ENCODE measurements around the gene GSC2. TPM values are rescaled to one million over a fixed set of nuclear protein-coding genes. Genes with fewer than 3 reads are reported as not detected.

The GSC2 gene
- total and polyA plus RNA-seq, 9 donors = not detected

DNA sequence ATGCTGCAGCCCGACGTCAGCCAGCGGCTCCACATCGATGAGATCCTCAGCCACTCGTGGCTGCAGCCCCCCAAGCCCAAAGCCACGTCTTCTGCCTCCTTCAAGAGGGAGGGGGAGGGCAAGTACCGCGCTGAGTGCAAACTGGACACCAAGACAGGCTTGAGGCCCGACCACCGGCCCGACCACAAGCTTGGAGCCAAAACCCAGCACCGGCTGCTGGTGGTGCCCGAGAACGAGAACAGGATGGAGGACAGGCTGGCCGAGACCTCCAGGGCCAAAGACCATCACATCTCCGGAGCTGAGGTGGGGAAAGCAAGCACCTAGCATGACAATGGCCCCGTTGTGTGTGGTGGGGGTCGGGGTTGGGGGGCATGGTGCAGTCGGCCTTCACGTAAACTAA, 17.9 kb downstream of the GSC2 start:
- DNase-seq = no peak
- H3K9me3 ChIP-seq (replicated peaks; ENCODE audit: control insufficient read depth, low read depth, low read length) = no peaks in the 10 kb centered on the region
- no peaks in the 10 kb centered on the region for H3K27me3 ChIP-seq (ENCODE audit: control insufficient read depth, insufficient read depth, low read length)
- 95% methylated on average over 18 of the region's 20 CpGs for WGBS (ENCODE audit: insufficient coverage)
- H3K4me1 ChIP-seq (ENCODE audit: control insufficient read depth, insufficient read depth, low read length) = no peaks in the 10 kb centered on the region
- H3K36me3 ChIP-seq (ENCODE audit: control insufficient read depth, insufficient read depth, low read length) = peaks cover 38% of the 10 kb centered on the region
- H3K4me3 ChIP-seq (ENCODE audit: low read length) = no peak overlapping the region
- no peak overlapping the region for H3K27ac ChIP-seq (ENCODE audit: low read length)

DNA sequence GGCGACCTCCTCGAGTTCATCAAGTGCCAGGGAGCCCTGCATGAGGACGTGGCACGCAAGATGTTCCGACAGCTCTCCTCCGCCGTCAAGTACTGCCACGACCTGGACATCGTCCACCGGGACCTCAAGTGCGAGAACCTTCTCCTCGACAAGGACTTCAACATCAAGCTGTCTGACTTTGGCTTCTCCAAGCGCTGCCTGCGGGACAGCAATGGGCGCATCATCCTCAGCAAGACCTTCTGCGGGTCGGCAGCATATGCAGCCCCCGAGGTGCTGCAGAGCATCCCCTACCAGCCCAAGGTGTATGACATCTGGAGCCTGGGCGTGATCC, 18.4 kb downstream of the GSC2 start:
- Histone ChIP-seq H3K36me3 (ENCODE audit: control insufficient read depth, insufficient read depth, low read length) (peaks cover 33% of the 10 kb centered on the region), H3K27ac (ENCODE audit: low read length) (no peak overlapping the region), H3K4me3 (ENCODE audit: low read length) (no peak overlapping the region), H3K9me3 (replicated peaks; ENCODE audit: control insufficient read depth, low read depth, low read length) (no peaks in the 10 kb centered on the region), H3K27me3 (ENCODE audit: control insufficient read depth, insufficient read depth, low read length) (no peaks in the 10 kb centered on the region), H3K4me1 (ENCODE audit: control insufficient read depth, insufficient read depth, low read length) (no peaks in the 10 kb centered on the region)
- WGBS (ENCODE audit: insufficient coverage) = 95% methylated on average over 19 of the region's 19 CpGs
- DNase-seq = no peak

DNA sequence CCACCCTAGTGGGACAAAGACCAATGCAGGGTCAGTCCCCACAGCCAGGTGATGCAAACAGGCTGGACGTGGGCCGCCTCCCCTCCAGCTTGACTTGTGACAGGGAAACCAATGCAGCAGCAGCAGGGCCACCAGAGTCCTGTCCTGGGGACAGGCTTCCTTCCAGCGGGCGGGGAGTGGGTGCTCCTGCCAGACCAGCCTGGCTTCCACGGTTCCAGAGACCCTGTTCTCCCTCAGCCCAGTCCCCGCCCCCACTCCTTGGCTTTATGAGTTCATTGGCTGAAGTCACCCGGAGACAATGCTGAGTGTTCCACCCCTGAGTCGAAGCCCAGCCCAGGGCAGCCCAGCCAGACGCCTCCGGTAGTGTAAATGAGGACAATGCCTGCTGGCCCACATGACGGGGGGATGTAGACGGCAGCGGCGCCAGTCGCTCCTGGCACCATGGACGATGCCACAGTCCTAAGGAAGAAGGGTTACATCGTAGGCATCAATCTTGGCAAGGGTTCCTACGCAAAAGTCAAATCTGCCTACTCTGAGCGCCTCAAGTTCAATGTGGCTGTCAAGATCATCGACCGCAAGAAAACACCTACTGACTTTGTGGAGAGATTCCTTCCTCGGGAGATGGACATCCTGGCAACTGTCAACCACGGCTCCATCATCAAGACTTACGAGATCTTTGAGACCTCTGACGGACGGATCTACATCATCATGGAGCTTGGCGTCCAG, 19.0 kb downstream of the GSC2 start, which contains the start of gene TSSK2:
Gene TSSK2 (plus strand): TSS at position 350 of the 726 bp plus-strand sequence. CDS start 92 bp downstream, at position 442.
- no peaks in the 10 kb centered on the region for H3K9me3 ChIP-seq (replicated peaks; ENCODE audit: control insufficient read depth, low read depth, low read length)
- H3K27me3 ChIP-seq (ENCODE audit: control insufficient read depth, insufficient read depth, low read length) = no peaks in the 10 kb centered on the region
- DNase-seq = no peak
- WGBS (ENCODE audit: insufficient coverage) = 89% methylated on average over 23 of the region's 27 CpGs
- no peaks in the 10 kb centered on the region for H3K4me1 ChIP-seq (ENCODE audit: control insufficient read depth, insufficient read depth, low read length)
- H3K4me3 ChIP-seq (ENCODE audit: low read length) = no peak within 1 kb of the TSS
- H3K27ac ChIP-seq (ENCODE audit: low read length) = no peak within 1 kb of the TSS
- H3K36me3 ChIP-seq (ENCODE audit: control insufficient read depth, insufficient read depth, low read length) = peaks cover 28% of the 10 kb centered on the region

DNA sequence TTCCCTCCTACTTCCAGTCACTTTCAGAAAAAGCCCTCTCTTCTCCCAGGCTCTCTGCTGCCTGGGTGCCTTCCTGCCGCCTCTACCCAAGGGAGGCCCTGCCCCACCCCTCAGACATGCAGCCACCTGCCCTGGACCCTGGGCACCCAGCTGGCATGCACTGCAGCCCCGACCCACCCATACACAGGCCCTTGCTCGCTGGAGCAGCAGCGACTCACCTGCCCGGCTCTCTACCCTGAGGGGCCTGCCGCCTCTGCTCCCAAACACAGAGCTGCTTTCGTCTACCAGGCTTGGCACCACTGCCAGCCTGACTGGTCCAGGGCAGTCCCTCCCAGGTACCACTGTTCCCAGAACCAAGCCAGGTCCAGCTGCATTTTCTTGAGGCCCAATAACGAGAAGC, 20.2 kb downstream of the GSC2 start:
- Histone ChIP-seq H3K27me3 (ENCODE audit: control insufficient read depth, insufficient read depth, low read length) (no peaks in the 10 kb centered on the region), H3K9me3 (replicated peaks; ENCODE audit: control insufficient read depth, low read depth, low read length) (no peaks in the 10 kb centered on the region), H3K4me3 (ENCODE audit: low read length) (no peak overlapping the region), H3K4me1 (ENCODE audit: control insufficient read depth, insufficient read depth, low read length) (no peaks in the 10 kb centered on the region), H3K36me3 (ENCODE audit: control insufficient read depth, insufficient read depth, low read length) (peaks cover 20% of the 10 kb centered on the region), H3K27ac (ENCODE audit: low read length) (no peak overlapping the region)
- no peak for DNase-seq
- WGBS (ENCODE audit: insufficient coverage) = 81% methylated on average over 7 of the region's 8 CpGs

DNA sequence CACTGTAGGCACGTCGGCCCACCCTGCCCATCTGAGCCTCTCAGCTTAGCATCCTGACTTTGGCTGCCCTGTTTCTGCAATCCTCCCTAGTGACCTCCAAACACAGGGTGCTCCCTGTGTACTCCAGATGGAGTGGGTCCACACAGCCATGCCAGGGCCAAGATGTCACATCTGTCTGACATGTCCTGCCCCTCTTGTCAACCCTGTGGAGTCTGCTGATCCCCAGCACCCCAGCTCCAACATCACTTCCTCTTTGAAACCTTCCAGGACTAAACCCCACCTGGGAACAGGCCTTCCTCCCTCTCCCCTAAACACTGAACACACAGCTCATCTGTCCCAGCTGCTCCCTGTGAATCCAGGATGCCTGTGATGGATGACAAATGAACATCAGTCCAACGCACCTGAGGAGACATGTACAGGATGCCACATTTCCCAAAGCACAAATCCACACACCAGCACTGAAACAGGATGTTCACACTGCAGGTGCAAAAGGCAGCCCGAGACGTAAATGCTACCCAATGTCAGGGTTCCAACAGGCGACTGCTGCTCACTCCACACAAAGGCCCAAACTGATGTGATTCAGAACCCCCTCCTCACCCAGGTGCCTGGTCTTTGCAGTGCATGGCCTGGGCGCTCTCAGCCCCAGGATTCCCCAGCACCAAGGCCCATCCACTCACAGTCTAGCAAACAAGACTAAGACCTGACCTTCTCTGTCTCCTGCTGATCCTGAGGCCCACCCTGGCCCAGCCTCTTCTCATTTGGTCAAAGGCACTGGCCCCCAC, 21.0 kb downstream of the GSC2 start:
- no peaks in the 10 kb centered on the region for H3K27me3 ChIP-seq (ENCODE audit: control insufficient read depth, insufficient read depth, low read length)
- H3K36me3 ChIP-seq (ENCODE audit: control insufficient read depth, insufficient read depth, low read length) = peaks cover 13% of the 10 kb centered on the region
- H3K9me3 ChIP-seq (replicated peaks; ENCODE audit: control insufficient read depth, low read depth, low read length) = no peaks in the 10 kb centered on the region
- no peak for DNase-seq
- no peaks in the 10 kb centered on the region for H3K4me1 ChIP-seq (ENCODE audit: control insufficient read depth, insufficient read depth, low read length)
- H3K4me3 ChIP-seq (ENCODE audit: low read length) = no peak overlapping the region
- WGBS (ENCODE audit: insufficient coverage) = 70% methylated on average over 7 of the region's 7 CpGs
- H3K27ac ChIP-seq (ENCODE audit: low read length) = no peak overlapping the region

DNA sequence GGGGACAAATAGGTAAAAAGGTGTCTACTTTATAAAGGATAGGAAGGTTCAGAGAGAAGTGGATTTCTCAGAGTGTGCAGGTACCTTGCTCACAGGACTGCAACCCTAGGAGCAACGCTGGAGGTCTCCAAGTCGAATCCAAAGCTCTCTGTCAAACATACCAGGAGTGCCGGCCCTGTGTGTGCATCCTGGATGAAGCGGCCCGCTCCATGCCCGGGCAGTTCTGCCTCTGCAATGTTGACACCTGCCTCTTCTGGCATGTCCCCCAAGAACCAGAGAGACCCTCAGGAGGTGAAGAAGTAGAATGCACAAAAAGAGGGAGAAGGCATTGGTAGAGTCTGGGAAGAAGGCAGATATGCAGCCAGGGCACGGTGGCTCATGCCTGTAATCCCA, 22.1 kb downstream of the GSC2 start:
- DNase-seq = no peak
- no peak overlapping the region for H3K4me3 ChIP-seq (ENCODE audit: low read length)
- H3K4me1 ChIP-seq (ENCODE audit: control insufficient read depth, insufficient read depth, low read length) = peaks cover 1% of the 10 kb centered on the region
- WGBS (ENCODE audit: insufficient coverage) = 100% methylated on average over 2 of the region's 7 CpGs
- no peak overlapping the region for H3K27ac ChIP-seq (ENCODE audit: low read length)
- no peaks in the 10 kb centered on the region for H3K9me3 ChIP-seq (replicated peaks; ENCODE audit: control insufficient read depth, low read depth, low read length)
- H3K27me3 ChIP-seq (ENCODE audit: control insufficient read depth, insufficient read depth, low read length) = no peaks in the 10 kb centered on the region
- peaks cover 1% of the 10 kb centered on the region for H3K36me3 ChIP-seq (ENCODE audit: control insufficient read depth, insufficient read depth, low read length)

DNA sequence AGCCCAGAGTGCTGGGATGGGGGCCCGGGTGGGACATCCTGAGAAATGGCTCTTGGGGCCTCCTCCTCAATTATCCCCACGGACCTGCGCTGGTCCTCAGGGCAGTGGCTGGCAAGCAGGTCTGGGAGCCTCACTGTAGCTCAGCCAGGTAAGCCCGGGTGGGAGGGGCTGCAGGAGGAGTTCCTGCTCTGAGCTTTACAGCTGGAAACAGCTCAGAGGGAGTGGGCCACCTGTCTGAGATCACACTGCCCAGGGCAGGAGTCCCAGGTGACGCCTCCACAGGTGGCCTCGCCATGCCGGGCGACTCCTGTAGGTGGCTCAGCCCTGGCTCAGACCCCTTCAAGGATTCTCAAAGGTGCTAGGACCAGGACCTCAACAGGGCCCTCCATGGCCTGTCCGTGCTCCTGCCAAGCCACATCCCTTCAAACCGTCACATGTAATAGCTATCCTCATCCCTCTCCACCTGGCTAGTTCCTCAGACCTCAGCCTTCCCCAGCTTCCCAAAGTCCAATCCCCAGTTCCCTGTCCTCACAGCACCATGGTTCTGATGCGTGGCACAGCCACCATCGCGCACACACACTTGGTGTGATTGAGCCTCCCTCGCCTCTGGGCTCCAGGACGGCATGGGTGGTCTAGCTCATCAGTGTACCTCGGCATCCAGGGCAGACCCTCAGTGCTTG, 22.6 kb downstream of the GSC2 start:
- WGBS (ENCODE audit: insufficient coverage) = 86% methylated on average over 15 of the region's 16 CpGs
- Histone ChIP-seq H3K27ac (ENCODE audit: low read length) (no peak overlapping the region), H3K9me3 (replicated peaks; ENCODE audit: control insufficient read depth, low read depth, low read length) (no peaks in the 10 kb centered on the region), H3K4me1 (ENCODE audit: control insufficient read depth, insufficient read depth, low read length) (peaks cover 5% of the 10 kb centered on the region), H3K36me3 (ENCODE audit: control insufficient read depth, insufficient read depth, low read length) (no peaks in the 10 kb centered on the region), H3K27me3 (ENCODE audit: control insufficient read depth, insufficient read depth, low read length) (no peaks in the 10 kb centered on the region), H3K4me3 (ENCODE audit: low read length) (no peak overlapping the region)
- DNase-seq = no peak

DNA sequence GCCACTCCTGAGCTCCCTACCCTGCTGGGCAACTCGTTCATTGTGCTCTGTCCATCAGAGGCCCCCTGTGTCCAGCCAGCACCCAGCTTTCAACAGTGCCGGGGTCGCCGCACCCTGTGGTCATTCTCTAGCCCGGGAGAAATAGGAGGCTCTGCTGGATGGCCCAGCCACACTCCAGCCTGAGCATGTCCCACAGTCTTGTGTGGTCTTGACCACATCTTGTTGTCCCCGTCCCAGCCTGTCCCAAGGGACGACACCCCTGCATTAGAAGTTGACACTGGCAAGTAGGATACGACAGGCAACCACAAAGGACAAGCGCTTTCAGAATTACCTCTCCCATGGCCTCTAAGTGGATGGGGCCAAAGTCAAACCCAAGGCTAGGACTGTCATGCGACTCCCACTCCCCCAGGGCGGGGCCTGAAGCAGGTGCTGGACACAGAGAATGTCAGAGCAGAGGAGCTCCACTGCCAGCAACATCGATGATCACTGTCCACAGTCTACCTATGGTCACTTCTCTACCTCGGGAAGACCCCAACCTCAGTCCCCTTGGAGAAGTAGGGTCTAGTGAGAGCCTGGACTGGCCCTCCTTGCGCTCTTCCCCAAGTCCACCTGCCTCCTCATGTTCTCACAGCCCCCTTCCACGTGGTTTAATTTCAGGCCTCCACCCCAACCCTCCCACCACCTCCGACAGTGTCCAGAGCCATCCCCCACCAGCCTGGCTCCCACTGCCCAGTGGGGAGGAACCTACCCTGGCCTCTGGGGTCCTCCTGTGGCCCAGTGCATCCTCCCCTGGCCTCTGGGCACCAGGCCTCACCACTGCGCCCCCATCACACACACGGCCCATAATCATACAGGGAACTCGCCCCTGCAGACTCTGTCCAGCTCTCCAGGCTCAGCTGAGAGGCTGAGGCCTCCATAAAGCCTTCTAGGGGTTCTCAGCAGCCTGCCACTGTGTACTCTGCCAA, 23.5 kb downstream of the GSC2 start:
- 80% methylated on average over 14 of the region's 19 CpGs for WGBS (ENCODE audit: insufficient coverage)
- Histone ChIP-seq H3K4me3 (ENCODE audit: low read length) (no peak overlapping the region), H3K4me1 (ENCODE audit: control insufficient read depth, insufficient read depth, low read length) (peaks cover 5% of the 10 kb centered on the region), H3K27ac (ENCODE audit: low read length) (no peak overlapping the region), H3K9me3 (replicated peaks; ENCODE audit: control insufficient read depth, low read depth, low read length) (no peaks in the 10 kb centered on the region), H3K36me3 (ENCODE audit: control insufficient read depth, insufficient read depth, low read length) (no peaks in the 10 kb centered on the region), H3K27me3 (ENCODE audit: control insufficient read depth, insufficient read depth, low read length) (no peaks in the 10 kb centered on the region)
- no peak for DNase-seq

DNA sequence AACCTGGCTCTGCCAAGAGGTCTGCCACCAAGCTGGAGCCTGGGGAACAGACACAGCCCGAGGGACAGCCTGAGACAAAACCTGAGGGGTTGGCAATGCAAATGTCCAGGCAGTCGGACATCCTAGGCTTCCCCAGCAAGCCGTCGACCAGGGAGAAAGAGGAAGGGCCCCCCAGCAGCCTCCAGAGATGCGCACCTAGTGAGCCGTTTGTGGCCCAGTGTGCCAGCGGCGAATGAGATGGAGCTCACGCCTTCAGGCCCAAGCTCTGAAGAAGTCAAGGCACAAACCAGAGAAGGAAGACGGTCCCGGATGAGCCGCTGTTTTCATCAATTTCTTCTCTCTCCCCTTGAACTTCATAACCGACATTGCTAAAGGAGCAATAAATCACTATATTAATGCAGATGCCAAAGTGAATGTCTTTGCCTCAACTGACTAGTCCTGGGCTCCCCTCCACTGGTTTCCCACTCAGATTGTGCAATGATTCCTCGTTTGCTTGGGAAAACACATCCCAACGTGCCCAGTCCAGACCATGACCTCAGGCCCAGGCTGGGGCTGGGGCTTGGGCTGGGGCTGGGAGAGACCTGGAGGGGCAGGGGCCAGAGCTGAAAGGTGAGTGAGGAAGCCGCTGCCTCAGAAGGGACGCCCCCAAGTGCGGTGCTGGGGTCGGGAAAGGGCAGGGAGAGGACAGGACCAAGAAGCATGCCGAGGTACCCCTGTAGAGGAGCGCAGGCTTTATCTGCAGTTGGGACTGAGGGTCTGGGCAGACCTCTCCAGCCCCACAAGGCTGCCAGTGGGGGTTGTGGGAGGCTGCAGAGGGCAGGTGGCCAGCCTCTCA, 24.4 kb downstream of the GSC2 start:
- Histone ChIP-seq H3K36me3 (ENCODE audit: control insufficient read depth, insufficient read depth, low read length) (peaks cover 2% of the 10 kb centered on the region), H3K9me3 (replicated peaks; ENCODE audit: control insufficient read depth, low read depth, low read length) (no peaks in the 10 kb centered on the region), H3K27me3 (ENCODE audit: control insufficient read depth, insufficient read depth, low read length) (no peaks in the 10 kb centered on the region), H3K4me1 (ENCODE audit: control insufficient read depth, insufficient read depth, low read length) (peaks cover 12% of the 10 kb centered on the region), H3K27ac (ENCODE audit: low read length) (no peak overlapping the region), H3K4me3 (ENCODE audit: low read length) (no peak overlapping the region)
- DNase-seq = no peak
- WGBS (ENCODE audit: insufficient coverage) = 84% methylated on average over 17 of the region's 21 CpGs
